Right forelimb (tissue), 1 donor: ENCODE data around the gene CUL7.
"Not testable (repeated sequence)": the region's sequence is repeated elsewhere in the genome, so short reads cannot be mapped to it uniquely, and the experiment has no call there.

Experiments
- DNase-seq: peaks from one replicate; pipeline ENCODE4 v3.0.0-alpha.2; 2018

Gene CUL7

GRCh38 chr6:43053545-43054205, at the start of gene CUL7:
CUL7 (minus strand) TSS chr6:43053851; CDS start chr6:43052788, 1,063 bp downstream.
- DNase-seq, result peak; percentile 97

DNA sequence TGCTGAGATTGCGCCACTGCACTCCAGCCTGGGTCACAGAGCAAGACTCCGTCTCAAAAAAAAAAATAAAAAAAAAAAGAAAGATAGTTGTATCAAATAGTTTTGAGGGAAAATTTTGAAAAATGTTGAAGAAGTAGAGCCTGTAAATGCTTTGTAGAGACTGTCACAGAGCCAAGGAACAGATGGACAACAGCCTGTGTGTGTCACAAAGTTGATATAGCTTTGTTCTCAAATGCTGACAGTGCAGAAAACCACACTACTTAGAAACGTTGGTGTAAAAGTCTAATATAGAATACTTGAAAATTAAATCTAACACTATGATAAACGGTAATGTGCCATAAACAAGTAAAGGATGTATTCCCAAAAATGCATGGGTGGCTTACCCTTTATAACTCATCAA, 47.8 kb upstream of the CUL7 start:
- peak; percentile 10 for DNase-seq

GRCh38 chr6:43097502-43097901, 43.9 kb upstream of the CUL7 start:
- peak; percentile 21 for DNase-seq

- peak; percentile 42 for DNase-seq
Observed at GRCh38 chr6:43097098-43097489, 43.4 kb upstream of the CUL7 start.

DNA sequence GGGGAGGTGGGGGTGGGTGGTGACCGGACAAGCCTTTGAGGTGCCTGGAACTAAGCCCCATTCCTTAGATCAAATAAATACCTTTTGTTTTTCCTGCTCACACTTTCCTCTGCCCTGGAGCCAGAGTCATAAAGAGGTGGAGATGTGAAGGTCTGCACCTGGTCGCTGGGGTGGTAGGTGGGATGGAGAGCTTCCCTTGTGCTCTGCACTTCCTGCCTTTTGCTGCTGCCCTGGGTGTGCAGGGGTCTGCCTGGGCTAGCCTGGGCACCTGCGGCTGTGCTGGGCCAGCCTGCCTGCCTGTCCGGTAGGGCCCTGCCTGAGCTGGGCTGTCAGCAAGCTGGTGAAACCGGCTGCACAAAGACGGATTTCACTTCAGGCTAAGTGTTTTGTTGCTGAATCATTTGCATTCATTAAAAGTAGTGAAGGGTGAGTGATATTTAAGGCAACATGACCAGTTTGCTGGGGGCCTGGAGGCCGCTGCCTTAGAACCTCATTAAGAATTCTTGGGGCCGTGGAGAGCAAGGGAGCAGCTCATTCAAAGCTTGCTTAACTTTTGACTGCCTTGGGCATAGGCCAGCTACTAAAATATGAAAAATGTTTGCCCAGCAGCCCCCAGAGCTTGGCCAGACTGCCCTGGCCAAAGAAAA, 42.9 kb upstream of the CUL7 start:
- DNase-seq, result peak; percentile 46

DNA sequence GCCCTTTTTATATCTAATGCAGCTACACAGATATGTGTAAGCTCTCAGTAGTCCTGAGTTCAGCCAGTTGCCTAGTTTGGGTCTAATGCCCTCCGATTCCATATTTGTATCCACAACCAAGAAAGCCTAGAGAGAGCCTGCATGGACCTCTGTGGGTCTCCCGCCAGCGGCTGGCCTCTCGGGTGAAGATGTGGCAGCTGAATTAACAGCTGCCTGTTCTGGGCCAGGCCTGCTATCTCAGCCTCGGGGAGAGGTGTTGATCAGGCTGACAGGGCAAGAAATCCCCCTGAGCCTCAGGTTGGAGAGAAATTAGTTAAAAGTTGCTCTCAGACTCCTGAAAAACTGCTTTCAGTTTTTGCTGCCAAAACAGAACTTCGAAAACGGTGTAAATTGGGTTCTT, 42.3 kb upstream of the CUL7 start:
- DNase-seq, result peak; percentile 30

- DNase-seq, result no peak
Observed at GRCh38 chr6:43093436-43094289, 40.0 kb upstream of the CUL7 start.

GRCh38 chr6:43092635-43093034, 39.0 kb upstream of the CUL7 start:
- no peak for DNase-seq

GRCh38 chr6:43091436-43091991, 37.9 kb upstream of the CUL7 start:
- no peak for DNase-seq

DNA sequence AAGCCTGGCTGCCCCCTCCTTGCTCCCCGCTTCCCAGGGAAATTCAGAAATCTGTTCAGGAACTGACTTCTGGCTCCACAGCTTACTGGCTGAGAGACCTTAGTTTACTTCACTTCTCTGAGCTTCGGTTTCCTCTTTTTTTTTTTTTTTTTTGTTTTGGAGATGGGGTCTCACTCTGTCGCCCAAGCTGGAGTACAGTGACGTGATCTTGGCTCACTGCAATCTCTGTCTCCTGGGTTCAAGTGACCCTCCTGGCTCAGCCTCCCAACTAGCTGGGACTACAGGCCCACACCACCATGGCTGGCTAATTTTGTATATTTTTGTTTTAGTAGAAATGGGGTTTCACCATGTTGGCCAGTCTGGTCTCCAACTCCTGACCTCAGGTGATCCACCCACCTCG, 37.4 kb upstream of the CUL7 start:
- peak; percentile 21 for DNase-seq

DNA sequence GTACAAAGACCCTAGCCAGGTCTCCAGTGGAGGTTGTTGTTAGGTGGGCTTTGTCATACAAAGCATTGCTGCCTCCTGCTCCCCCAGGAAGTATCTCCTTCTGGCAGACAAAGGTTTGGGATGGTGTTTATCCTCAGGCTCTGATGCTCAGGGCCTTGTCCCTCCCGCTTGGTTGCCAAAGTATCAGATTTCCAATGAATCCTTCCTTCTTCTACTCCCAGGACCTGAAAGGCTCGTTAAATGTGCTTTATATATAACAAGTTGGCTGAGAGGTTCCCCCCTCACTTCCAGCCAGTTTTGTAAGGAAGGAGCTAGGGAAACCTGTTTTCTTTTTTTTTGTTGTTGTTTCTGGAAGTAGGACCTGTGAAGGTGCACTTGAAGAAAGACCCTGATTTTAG, 36.9 kb upstream of the CUL7 start:
- peak; percentile 48 for DNase-seq

DNA sequence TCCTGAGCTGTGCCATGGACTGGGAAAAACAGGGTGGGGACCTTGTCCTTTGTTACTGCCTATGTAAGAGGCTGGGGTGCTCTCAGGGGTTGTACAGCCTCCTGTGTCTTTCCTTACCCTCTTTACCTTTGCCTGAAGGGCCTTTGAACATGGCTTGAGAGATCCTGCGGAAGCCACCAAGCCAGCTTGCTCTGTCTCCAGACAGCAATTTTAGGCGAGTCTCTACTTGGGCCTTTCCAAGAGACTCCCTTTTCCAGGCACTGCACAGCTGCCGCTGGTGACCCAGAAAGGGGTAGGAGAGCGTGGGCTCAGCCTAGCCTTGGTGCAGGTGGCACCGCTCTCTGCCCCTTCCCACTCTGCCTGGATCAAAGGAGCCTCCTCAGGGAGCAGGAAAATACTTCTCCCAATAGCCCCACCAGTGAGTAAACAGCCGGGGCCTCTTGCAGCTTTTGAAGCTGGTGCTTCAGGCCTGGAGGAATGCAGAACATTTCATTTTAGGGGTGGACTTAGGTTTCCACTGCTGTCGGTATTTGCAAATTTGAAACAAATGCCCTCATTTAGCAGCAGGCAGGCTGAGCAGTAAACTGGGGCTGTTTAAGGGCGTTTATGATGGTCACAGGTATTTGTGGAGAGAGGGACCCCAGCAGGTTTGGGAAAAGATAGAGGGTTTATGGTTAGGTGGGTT, 36.4 kb upstream of the CUL7 start:
- DNase-seq, result peak; percentile 45

GRCh38 chr6:43089467-43089866, 35.8 kb upstream of the CUL7 start:
- no peak for DNase-seq

GRCh38 chr6:43088654-43089056, 35.0 kb upstream of the CUL7 start:
- peak; percentile 4 for DNase-seq

DNA sequence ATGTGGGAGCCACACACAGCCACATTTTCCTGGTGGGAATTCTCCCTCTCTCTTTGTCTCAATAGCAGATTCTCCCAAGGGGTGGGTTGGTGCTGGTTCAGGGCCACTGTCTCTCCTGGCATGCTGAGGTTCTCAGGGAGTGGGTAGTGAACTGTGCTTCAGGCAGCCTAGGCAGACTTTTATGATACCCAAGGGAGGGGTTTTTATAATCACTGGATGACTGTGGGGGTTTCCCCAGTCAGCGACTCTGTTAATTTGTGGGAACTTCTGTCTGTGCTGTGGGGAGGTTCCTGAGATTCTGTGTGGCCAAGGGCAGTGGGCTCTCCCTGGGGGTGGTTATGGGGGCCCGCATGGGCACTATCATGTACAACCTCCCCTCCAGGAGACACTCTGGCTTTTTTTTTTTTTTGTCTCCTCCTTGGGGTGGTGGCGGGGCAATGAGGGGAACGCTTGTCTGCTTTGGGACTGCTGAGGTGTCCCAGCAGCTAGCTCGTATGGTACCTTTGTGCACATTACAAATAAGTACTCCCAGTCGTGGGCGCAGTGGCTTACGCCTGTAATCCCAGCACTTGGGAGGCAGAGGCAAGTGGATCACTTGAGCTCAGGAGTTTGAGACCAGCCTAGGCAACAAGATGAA, 32.5 kb upstream of the CUL7 start:
- DNase-seq, result peak; percentile 27

- peak; percentile 64 for DNase-seq
Observed at GRCh38 chr6:43082806-43083655, 29.4 kb upstream of the CUL7 start.

DNA sequence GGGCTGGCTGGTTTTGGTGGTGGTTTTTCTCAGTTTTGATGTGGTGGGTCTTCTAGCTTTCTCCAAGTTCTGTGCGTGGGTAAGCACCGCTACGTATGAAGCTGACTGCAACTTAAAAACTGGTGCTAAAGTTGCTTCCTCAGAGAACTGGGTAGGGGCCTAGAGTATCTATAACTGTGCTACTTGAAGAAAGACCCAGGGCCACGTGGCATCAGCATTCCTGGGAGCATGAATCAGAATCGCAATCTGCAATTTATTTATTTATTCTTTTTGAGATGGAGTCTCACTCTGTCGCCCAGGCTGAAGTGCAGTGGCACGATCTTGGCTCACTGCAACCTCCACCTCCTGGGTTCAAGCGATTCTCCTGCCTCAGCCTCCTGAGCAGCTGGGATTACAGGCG, 28.3 kb upstream of the CUL7 start:
- DNase-seq, result not testable (repeated sequence)

DNA sequence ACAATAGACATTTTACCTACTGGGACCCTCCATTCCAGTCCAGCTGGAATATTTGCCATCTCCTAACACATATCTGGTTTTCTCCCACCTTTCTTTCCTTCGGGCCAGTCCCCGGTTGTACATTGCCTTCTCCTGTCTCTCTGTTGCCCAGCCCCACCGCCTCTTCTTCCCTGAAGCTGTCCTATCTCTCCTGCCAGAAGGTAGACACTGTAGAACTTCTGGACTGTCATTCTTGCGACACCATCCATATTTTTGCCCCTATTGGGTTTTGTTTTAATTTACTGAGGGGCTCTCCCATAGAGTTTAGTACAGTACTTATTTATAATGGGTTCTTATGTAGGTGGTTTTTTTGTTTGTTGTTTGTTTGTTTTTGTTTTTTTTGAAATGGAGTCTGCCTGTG, 27.4 kb upstream of the CUL7 start:
- peak; percentile 9 for DNase-seq

GRCh38 chr6:43078691-43079090, 25.0 kb upstream of the CUL7 start:
- peak; percentile 32 for DNase-seq

DNA sequence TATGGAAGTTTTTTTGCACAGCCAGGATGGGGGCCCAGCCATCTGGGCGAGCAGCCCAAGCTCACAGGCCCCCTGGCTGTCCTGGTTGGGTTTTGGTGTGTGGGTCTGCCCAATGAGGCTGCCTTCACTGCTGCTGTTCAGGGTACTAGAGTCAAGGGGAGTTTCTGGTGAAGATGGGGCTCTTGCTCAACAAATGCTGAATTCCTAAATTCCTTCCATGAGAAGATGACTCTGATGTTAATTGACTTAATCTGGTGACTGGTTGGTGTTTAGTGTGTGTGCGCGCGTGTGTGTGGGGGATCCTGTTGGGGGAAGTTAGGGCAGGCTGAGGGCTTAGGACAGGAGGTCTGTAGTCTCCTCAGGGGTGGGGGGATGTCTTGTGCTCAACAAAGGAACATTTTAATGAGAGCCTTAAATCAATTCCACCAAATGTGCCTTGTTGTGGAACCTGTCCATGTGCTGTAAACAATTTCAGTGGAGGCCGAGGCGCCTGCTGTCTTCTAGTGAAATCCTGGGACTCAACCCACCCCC, 24.4 kb upstream of the CUL7 start:
- peak; percentile 43 for DNase-seq

- no peak for DNase-seq
Observed at GRCh38 chr6:43077333-43077809, 23.7 kb upstream of the CUL7 start.
